Measurements from ENCODE around the gene NOTCH2. TPM values are rescaled to one million over a fixed set of nuclear protein-coding genes. Genes with fewer than 3 reads are reported as not detected.
A peak's percentile ranks its signal among the peaks of the same experiment; 100 is the strongest.
"Not testable (repeated sequence)": the region's sequence is repeated elsewhere in the genome, so short reads cannot be mapped to it uniquely, and the experiment has no call there.

NOTCH2 gene
- total RNA-seq, 6 experiments from 2014 or later, result 32.4 to 75.2 (median 49.0) TPM

DNA sequence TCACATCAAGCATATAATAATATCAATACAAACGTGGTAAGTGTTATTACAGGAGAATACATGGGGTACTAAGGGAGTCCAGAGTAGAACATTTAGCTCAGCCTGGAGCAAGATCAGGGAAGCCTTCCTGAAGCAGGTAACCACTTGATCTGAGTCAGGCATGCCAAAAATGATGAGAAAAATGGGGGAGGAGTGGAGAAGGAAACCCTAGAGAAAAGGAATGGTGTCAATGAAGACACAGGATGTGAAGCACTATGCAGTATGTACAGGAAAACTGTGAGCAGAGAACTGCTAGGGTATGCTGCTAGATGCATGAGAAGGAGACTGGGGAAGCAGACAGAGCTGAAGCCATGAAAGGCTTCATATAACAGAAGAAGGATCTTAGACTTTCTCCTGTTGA, 84.7 kb downstream of the NOTCH2 start:
- WGBS (ENCODE audit: insufficient coverage, low coverage, low lambda C conversion rate, missing lambda C conversion rate), result 27% methylated on average over 1 of the region's 1 CpG
- DNase-seq, result no peak
- H3K9me3 ChIP-seq, result no peaks in the 10 kb centered on the region
- intact Hi-C loops (cut with DNase I), result no loop called here
- TF ChIP-seq, protein P1, sequence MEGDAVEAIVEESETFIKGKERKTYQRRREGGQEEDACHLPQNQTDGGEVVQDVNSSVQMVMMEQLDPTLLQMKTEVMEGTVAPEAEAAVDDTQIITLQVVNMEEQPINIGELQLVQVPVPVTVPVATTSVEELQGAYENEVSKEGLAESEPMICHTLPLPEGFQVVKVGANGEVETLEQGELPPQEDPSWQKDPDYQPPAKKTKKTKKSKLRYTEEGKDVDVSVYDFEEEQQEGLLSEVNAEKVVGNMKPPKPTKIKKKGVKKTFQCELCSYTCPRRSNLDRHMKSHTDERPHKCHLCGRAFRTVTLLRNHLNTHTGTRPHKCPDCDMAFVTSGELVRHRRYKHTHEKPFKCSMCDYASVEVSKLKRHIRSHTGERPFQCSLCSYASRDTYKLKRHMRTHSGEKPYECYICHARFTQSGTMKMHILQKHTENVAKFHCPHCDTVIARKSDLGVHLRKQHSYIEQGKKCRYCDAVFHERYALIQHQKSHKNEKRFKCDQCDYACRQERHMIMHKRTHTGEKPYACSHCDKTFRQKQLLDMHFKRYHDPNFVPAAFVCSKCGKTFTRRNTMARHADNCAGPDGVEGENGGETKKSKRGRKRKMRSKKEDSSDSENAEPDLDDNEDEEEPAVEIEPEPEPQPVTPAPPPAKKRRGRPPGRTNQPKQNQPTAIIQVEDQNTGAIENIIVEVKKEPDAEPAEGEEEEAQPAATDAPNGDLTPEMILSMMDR (IDR thresholded peaks at IDR 0.05), result no peak
- no peak for TF ChIP-seq POLR2A (IDR thresholded peaks at IDR 0.05)
- ATAC-seq, result no peak
- H3K4me3 ChIP-seq, result no peak overlapping the region
- H3K36me3 ChIP-seq, result peaks cover 0 to 24% (median 6%) of the 10 kb centered on the region in 4 donors
- H3K27ac ChIP-seq, result no peak overlapping the region
- no peaks in the 10 kb centered on the region for H3K27me3 ChIP-seq
- no peaks in the 10 kb centered on the region for H3K4me1 ChIP-seq

DNA sequence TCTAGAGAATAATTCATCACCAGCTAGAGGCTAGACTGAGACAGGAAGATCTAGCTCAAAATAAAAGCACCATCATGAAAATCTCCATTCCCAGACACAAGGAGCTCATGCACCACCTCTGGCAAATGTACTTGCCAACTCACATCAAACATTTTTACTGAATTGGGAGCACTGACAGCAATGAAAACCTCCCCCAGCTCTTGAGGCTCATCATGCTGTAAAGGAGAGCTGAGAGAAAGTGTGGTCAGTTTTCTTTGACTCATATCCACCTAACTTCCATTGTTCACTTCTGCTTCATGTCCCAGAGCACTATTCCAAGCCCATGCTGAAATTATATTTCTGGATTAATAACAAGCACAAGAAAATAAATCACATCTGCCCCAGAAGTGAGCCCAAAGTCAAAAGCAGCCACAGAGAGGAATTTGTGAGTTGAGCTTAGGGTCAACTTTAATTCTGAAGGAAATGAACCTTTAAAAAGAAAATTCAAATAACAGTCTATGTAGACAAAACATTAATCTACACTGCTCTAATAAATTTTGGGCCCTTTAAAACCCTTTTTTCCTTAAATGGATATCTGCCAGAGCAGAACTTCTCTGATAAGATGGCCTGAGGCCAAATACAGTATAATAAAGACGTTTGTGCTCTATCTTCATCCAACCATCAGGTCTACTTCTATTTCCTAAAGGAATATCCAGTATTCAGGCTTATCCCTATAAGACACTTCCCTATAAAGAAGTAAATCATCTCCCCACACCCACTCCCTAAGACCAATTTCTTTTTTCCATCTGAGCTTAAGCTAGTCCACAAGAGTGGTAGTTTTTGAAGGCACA, 87.3 kb downstream of the NOTCH2 start:
- intact Hi-C loops (cut with DNase I), result no loop called here
- Histone ChIP-seq H3K27ac (no peak overlapping the region), H3K27me3 (no peaks in the 10 kb centered on the region), H3K4me1 (no peaks in the 10 kb centered on the region), H3K9me3 (no peaks in the 10 kb centered on the region), H3K4me3 (no peak overlapping the region), H3K36me3 (peaks cover 0 to 24% (median 6%) of the 10 kb centered on the region in 4 donors)
- TF ChIP-seq, protein P1 (IDR thresholded peaks at IDR 0.05), result no peak
- no peak for TF ChIP-seq POLR2A (IDR thresholded peaks at IDR 0.05)
- WGBS (ENCODE audit: insufficient coverage, low coverage, low lambda C conversion rate, missing lambda C conversion rate), result 29% methylated on average over 1 of the region's 1 CpG
- DNase-seq (no peak), ATAC-seq (no peak)

DNA sequence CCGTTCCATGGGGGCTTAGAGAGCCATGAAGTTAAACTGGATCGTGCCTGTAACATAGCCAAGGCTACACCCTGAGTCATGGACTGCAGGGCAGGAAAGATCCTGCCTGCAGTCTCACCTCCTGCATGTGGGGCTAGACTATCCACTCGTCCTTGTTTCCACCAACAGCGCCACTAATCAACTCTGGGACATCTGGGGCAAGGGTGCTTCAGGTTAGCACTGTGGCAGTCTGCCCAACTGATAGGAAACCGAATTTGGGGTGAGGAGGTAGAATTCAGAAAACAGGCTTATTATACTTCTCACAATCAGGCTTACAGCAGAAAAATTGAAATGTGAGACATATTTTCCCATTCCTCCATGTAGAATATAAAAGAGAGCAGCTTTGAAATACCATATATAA, 88.0 kb downstream of the NOTCH2 start:
- WGBS (ENCODE audit: insufficient coverage, low coverage, low lambda C conversion rate, missing lambda C conversion rate), result 67% methylated on average over 3 of the region's 5 CpGs
- Histone ChIP-seq H3K27me3 (no peaks in the 10 kb centered on the region), H3K4me1 (no peaks in the 10 kb centered on the region), H3K4me3 (no peak overlapping the region), H3K9me3 (no peaks in the 10 kb centered on the region), H3K27ac (no peak overlapping the region), H3K36me3 (peaks cover 0 to 19% (median 4%) of the 10 kb centered on the region in 4 donors)
- DNase-seq (no peak), ATAC-seq (no peak)
- TF ChIP-seq POLR2A (IDR thresholded peaks at IDR 0.05), result no peak
- TF ChIP-seq, protein P1 (IDR thresholded peaks at IDR 0.05), result no peak
- intact Hi-C loops (cut with DNase I), result no loop called here

DNA sequence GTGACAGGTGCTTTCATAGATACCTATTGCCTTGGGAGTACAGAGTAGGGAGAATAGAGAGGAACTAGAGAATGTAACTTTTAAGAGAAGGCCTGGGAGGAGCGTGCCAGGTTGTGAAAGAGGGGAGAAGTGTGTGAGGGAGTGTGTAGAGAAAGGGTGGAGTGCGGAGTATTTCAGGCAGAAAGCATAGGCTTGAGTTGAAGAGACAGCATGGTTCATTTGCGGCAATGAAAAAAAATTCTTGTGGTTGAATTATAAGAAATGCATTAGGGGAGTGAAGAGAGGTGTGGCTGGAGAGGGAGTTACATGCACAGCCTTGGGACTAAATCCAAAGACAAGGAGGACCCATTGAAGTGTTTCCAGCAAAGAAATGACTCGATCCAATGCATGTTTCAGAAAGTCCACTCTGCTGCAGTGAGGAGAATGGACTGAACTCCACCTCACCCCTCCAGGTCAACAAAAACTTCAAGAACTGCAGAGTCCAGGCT, 91.4 kb downstream of the NOTCH2 start:
- TF ChIP-seq, protein P1 (IDR thresholded peaks at IDR 0.05), result no peak
- no peak for TF ChIP-seq POLR2A (IDR thresholded peaks at IDR 0.05)
- Histone ChIP-seq H3K9me3 (no peaks in the 10 kb centered on the region), H3K36me3 (no peaks in the 10 kb centered on the region), H3K27ac (no peak overlapping the region), H3K4me3 (no peak overlapping the region), H3K4me1 (peaks cover 0 to 18% (median 8%) of the 10 kb centered on the region in 4 donors), H3K27me3 (no peaks in the 10 kb centered on the region)
- intact Hi-C loops (cut with DNase I), result no loop called here
- ATAC-seq (peak in 1 of 4 donors; percentile 19), DNase-seq (no peak)
- WGBS (ENCODE audit: insufficient coverage, low coverage, low lambda C conversion rate, missing lambda C conversion rate), result 89% methylated on average over 4 of the region's 4 CpGs

DNA sequence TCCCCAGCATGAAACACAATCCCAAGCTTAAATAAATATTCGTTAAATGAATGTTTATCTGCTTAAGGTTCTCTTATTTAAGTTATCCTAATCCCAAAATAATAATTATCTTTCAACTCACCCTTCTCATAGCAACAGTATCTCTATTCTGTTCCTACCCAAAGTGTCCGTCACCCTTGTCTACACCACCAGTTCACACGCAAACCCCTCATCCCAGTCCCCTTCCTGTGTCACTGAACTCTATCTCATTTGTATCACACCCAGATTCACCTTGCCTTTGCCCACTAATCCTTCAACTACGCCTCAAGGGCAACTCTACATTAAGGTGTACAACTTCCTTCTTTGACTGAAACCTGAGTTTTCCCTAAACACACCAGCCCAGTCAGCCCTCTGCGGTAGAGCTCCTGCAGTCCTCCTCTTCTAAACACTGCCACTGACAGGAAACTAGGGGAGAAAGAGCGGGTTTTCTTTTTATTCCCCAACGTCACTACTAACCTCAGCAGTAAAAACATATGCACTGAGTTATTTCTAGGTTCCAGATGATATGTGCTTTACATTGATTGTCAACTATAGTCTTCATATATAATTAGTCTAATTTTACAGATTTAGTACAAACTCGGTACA, 92.2 kb downstream of the NOTCH2 start:
- H3K4me3 ChIP-seq; intact Hi-C loops (cut with DNase I); H3K27me3 ChIP-seq; H3K36me3 ChIP-seq; H3K9me3 ChIP-seq; H3K27ac ChIP-seq; ATAC-seq; DNase-seq: not testable (repeated sequence)
- 90% methylated on average over 6 of the region's 8 CpGs for WGBS (ENCODE audit: insufficient coverage, low coverage, low lambda C conversion rate, missing lambda C conversion rate)
- H3K4me1 ChIP-seq, result peaks cover 0 to 20% (median 8%) of the 10 kb centered on the region in 4 donors

DNA sequence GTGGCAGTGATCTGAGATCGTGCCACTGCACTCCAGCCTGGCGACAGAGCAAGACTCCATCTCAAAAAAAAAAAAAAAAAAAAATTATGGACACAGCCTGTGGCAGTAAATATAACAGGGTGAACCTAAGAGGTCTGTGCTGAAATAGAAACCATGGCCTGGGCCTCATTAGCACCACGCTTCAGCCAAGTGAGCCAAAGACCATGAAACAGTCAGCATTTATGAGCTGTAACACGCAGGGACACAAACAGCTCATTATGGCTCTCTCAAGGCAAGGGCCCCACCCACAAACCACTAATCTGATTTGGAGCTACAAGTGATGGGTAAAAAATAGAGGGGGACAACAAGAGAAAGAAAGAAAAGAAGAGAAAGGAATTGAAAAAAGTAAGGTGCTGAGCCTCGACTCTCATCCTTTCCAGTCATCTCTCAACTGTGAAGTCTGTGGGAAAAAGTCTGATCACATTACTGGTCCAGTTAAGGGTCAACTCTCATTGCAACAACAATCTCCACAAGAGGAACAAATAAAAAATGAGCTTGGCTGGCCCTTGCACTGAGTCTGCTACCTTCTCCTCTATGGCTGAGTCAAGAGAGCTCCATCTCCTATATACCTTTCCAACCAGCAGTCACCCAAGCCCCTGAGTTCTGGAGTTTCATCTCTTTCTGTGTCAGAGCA, 93.7 kb downstream of the NOTCH2 start:
- peaks cover 0 to 20% (median 8%) of the 10 kb centered on the region in 4 donors for H3K4me1 ChIP-seq
- no CpG with 5 or more reads among the region's 5 CpGs for WGBS (ENCODE audit: insufficient coverage, low coverage, low lambda C conversion rate, missing lambda C conversion rate)
- H3K36me3 ChIP-seq; DNase-seq; H3K27ac ChIP-seq; H3K9me3 ChIP-seq; H3K4me3 ChIP-seq; H3K27me3 ChIP-seq; intact Hi-C loops (cut with DNase I); ATAC-seq: not testable (repeated sequence)

Measured in right lobe of liver (tissue), 6 donors.